ENCODE data around the gene CDYL2.
A peak's percentile ranks its signal among the peaks of the same experiment; 100 is the strongest.
"Not testable (repeated sequence)": the region's sequence is repeated elsewhere in the genome, so short reads cannot be mapped to it uniquely, and the experiment has no call there.

The CDYL2 gene, protein sequence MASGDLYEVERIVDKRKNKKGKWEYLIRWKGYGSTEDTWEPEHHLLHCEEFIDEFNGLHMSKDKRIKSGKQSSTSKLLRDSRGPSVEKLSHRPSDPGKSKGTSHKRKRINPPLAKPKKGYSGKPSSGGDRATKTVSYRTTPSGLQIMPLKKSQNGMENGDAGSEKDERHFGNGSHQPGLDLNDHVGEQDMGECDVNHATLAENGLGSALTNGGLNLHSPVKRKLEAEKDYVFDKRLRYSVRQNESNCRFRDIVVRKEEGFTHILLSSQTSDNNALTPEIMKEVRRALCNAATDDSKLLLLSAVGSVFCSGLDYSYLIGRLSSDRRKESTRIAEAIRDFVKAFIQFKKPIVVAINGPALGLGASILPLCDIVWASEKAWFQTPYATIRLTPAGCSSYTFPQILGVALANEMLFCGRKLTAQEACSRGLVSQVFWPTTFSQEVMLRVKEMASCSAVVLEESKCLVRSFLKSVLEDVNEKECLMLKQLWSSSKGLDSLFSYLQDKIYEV

DNA sequence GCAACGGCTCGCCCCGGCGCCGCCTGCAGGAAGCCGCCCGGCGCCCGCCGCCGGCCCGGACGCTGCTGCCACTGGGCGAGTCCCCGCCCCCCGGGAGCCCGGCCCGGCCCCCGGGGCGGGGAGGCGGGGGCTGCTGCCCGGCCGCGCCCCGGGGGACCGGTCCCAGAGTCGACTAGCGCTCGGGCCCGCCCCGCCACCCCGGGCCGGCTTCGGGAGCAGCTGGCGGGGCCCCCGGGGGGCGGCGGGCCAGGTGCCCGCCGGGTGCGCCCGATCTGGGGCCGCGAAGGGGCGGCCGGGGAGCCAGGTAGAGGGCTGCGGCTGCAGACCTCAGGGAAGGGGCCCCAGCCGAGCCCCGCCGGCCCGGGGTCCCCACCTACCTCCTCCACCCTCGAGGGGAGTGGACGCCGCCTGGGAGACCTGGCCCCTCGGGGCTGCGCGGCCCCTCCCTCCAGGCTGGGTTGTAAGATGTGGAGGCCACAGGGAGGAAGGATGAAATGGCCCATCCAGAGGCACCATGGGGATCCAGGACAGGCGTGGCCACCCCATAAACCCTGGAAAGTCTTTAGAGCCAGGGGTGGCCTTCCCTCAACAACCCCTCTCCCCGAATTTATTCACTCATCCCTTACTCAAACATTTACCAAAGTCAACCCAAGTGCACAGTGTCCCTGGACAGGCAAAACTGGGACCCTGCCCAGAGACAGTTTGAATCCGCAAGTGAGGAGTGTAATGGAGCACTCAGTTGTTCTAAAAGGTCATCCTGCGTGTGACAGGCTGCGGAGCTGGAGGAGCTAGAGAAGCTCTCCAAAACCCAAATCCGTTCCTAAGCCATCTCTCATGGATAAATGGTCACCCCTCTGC is at the start of gene CDYL2:
Gene CDYL2, minus strand, starts transcription at position 73 of the 858 bp plus-strand sequence. CDS start 425 bp downstream, outside the sequence.
- peak; percentile 32 for DNase-seq

DNA sequence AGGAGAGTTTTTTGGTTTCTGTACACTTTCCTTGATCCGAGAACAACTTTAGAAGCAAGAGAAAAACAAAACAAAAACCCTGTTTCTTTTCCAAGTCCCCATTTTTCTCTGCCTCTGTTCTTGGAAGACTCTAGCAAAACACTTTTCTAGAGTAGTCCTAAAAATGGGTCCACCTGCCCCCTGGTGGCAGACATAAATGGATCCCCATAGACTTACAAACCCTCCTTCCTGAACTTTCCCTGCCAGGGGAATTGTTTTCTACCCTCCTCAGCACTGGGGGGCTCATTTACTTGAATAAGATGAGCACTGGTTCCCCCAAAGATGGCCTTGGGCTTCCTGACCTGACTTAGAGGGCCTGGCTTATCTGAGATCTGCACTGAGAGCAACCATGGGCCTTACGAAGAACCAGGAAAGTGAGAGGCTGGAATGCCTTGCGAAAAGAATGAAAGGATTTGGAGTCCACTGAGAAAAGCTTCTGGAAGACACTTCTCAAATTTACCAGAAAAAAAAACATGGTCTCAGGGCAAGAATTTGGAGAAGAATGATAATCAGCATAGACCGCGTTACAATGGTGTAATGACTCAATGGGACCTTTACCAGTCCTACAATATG is 48.0 kb upstream of the CDYL2 start:
- DNase-seq, result peak; percentile 8

DNA sequence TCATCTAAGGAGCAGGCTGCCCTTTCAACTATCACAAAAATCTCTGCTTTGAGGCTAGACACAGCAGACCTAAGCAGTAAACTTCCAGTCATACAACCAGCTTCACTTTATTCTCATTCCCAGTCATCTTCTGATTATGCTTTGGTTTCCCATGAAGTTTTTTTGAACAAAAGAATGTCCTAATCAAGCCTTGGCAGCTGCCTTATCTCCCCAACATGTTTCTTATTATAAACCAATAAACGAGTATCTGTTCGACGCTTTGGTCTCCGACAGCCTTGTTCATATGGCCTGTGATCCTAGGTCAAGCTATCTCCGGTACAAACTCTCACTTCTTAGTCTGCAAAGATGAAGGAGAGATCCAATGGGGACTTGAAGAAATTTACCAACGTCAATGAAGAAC is 47.4 kb upstream of the CDYL2 start:
- no peak for DNase-seq

DNA sequence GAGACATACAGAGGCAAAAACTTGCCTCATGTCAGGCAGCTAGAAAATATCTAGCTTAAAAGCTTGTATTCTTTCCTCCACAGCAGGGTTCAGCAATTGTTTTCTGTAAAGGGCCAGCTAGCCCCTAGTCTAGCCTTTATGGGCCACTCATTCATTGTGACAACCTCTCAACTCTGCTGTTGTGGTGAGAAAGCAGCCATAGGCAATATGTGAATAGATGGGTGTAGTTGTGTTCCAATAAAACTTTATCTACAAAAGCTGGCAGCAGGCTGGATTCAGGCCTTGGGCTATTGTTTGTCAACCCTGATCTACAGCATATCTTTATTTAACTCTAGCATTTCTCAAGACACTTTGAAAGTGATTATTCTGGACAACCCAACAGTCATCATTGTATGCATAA is 46.4 kb upstream of the CDYL2 start:
- DNase-seq, result no peak

DNA sequence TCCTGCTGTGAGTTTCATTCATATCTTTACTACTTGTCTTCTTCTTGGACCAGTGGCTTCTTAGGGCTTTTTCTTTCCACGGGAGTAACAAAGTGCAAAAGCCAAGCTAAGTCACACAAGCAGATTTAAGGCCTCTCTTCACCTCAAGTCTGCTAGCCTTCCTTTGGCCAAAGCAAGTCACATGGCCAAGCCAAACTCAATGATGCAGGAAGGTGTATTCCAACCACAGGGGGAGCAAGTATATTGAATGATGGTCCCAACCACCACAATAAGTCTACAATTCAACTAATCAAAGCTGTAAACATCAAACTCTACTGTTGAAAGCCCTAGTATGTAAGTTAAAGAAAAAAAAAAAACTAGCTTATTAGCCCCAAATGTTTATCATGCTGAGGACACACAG is 44.5 kb upstream of the CDYL2 start:
- DNase-seq, result no peak

DNA sequence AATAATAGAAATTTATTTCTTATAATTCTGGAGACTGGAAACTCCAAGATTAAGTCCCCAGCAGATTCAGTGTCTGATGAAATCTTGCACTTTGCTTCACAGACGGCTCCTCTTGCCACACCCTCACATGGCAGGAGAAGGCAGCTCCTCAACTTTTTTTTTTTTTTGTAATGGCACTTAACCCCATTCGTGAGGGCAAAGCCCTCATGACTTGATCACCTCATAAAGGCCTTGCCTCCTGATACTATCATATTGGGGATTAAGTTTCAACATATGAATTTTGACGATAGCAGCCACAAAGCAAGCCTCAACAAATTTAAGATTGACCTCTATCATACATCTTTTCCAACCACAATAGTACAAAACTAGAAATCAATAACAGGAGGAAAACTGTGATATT is 42.3 kb upstream of the CDYL2 start:
- no peak for DNase-seq

DNA sequence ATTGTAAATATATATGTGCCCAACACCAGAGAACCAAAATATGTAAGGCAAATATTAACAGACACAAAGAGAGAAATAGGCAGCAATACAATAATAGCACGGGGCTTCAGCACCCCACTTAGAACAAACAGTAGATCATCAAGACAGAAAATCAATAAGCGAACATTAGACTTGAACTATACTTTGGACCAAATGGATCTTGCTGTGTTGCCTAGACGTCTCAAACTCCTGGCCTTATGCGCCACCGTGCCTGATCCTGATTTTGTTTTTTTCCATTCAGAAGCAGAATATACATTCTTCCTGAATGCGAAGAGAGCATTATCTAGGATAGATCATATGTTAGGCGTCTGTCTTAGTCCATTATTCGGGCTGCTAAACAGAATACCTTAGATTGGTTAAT is 41.9 kb upstream of the CDYL2 start:
- no peak for DNase-seq

DNA sequence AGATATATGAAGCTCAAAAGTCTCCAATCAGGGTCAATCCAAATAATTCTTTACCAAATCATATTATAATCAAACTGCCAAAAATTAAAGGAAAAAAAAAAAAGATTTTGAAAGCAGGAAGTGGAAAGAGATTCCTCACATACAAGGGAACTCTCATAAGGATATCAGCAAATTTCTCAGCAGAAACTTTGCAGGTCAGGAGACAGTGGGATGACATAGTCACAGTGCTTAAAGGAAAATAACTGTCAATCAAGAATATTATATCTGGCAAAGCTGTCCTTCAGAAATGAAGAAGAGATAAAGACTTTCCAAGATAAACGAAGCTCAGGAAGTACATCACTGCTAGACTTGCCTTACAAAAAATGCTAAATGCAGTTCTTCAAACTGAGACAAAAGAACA is 40.0 kb upstream of the CDYL2 start:
- DNase-seq, result no peak

DNA sequence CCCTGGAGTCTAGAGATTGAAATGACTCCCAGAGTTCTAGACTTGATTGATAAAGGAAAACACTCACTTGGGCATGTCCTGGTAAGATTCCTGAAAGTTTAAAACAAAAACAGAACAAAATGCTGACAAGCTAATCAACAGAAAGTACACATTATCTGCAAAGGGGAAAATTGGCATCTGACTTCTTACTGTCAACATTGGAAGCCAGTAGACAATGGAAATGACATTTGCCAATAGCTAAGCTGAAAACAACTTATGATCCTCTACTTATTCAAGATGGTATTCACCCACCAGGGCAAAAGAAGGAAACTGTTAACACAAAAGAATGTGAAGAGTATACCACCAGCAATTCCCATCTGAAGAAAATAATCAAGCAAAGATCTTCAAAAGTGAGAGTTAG is 36.8 kb upstream of the CDYL2 start:
- DNase-seq, result no peak

DNA sequence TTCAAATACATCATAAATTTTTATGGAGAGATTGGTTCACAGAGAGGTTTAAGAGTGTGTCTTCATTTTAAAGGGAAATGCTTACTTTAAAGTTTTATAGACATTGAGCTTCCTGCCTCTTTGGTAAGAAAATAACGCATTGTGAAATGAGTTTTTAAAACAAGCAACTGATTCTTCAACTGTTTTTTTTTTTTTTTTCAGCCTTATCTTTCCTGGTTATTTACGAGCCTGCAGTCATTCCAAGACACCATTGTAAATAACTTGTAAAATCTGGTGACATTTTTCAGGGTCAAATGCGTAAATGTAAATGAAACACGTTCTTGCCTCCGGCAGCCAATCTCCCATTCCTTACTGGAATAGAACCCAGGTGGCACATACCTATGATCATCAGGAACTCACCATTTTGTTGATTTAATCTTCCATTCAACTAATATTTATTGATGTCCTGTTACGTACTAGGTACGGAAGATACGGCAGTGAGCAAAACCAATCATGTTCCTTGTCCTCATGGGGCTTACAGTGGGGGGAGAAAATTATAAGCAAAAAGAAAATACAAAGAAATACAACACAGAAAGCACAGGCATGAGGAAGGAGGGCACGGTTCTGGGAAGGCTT is 33.2 kb upstream of the CDYL2 start:
- no peak for DNase-seq

DNA sequence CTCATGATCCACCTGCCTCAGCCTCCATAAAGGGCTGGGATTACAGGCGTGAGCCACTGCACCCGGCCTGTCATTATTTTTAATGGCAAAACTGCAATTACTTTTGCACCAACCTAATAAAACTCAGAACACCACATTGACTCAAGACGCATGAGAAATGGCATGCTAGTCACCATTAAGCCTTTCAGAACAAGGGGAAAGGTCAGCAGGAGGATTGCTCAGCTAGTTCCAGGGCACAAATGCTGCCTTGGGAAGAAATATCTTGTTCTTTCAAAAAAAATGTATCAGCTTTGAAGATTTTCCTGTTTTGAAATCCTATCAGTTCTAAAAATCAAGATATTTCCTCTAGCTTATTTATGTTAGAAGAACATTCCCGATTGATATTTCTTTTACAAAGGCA is 32.4 kb upstream of the CDYL2 start:
- DNase-seq, result no peak

DNA sequence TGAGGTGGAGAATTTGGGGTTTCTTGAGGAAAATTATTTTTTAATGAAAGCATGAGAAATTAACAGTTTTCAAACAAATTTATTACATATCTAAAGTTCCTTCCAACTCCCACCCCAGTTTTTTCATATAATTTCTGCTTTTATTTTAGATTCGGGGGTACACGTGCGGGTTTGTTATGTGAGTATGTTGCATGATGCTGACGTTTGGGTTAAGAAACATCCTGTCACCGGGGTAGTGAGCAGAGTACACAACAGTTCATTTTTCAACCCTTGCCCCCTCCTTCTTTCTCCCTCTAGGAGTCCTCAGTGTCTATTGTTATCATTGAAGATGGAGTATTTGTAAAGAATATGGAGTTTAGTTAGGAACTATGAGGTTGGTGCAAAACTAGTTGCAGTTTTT is 31.8 kb upstream of the CDYL2 start:
- no peak for DNase-seq

DNA sequence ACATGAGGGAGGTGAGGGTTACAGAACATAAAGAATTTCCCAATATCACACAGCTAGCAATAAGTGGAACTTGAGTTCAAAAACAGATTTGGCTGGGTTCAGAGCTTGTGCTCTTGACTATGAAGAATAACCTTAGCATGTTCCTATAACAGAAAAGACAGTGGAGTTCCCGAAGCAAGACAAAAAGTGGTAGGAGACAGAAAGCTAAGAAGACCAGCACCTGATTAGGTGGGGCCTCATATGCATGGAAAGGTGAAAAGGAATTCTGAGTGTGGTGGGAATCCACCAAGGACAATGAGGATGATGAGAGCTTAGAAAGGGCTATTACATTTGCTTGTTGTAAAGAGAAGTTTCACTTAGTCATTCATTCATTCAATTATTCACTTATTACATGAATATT is 26.6 kb upstream of the CDYL2 start:
- DNase-seq, result no peak

DNA sequence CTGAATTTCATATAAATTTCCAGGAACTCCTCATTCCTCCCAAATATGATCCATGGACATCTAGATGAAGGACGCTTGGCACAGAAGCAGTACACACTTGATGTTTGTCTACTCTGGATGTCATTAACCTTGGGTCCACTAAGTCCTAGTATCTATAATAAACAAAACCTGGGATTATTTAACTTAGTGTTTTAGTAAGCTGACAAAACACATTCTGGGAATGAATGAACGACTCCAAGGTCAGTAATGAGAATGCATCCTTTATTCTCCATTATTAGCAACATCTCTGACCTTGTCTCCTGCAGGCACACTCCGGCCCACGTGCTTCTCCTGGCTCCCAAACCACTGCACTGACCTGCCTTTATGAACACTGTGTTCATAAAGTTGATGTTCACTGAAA is 24.1 kb upstream of the CDYL2 start:
- no peak for DNase-seq

DNA sequence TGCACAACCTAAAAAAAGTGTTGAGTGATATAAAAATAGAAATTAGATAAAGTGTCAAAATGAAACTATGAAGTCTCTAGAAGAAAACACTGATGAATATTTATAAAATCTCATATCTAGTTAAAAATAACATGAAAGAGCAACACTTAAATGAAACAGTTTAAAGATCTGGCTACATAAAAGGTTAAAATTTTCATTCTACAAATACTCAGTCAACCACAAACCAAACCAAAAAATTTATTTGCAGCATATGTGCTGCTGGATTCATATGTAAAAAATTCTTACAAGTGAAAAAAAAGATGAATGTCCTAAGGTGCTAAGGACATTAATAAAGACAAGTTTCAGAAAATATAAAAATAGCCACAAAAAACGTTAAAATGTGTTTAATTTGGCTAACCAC is 22.6 kb upstream of the CDYL2 start:
- DNase-seq, result no peak

DNA sequence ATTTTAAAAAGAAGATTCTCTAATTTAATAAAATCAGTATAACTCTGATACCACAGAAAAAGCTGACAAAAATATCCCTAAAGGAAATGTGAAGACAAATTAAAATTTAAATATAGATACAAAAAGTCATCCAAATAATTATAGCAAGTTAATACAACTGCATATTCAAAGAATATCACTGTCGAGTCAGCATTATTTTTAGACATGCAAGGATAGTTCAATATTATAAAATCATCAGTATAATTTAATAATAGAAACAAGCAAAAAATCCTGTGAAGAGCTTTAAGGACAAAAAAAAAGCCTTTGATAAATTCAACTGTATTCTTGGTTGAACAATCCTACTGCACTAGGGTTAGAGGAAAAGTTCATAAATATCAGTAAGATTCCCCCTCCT is 21.0 kb upstream of the CDYL2 start:
- DNase-seq, result no peak

DNA sequence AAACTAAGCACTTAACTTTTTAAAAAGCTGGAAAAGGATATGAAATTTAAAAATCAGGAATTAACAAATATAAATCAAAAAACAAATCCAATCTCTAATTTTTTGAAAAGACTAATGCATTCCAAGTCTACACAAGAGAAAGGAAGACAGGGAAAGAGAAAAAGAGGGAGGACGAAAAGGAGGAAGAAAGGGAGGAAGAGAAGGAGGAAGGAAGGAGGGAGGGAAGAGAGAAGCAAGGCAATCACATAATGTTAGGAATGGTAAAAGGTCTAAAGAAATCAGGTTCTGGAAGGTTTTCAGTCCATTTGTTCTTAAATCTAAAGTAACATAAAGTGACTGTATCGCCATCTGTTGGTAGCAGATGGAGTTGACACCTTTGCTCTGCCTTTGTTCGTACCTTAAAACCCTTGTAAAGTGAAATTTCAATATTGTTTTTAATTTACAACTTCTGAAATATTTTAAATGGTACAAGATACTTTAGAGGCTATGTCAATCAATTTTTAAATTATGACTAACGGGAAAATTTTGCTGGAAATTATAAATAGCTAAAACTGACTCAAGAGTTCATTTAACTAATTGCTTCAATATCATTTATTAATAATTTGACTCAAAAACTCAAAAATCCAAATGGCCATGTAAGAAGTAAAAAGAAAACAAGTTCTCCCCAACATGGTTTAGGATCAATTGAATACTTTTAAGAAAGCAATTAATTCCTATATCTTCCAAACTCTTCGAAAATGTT is 20.4 kb upstream of the CDYL2 start:
- DNase-seq, result peak; percentile 50

DNA sequence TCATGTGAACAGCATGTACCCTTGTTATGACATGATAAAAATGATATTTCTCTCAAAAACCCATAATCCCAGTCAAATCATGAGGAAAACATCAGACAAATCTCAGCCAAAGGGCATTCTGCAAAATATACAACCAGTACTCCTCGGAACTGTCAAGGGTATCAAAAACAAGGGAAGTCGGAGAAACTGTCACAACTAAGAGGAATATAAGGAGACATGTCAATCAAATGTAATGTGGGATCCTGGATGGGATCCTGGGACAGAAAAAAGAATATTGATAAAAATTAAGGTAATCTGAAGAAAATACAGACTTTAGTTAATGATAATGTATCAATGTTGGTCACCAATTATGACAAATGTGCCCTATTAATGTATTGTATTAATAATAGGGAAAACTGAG is 15.6 kb upstream of the CDYL2 start:
- DNase-seq, result no peak

DNA sequence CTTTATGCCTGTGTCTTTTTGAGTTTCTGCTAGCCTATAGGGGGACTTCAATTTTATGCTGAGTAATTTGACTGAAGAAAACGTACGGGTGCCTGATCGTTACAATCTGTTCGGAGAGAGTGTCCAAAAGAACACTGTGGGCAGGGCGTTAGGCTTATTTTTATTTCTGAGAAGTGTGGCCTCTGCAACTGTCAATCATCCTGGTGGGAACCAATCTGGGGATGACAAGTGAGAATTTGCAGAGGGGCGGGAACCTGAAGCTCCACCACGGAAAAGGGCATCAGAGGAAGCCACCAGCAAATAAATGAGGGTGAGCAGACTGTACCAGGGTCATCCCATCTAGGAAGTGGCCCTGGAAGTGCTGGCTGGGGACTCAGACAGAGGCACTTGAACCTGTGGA is 12.0 kb upstream of the CDYL2 start:
- DNase-seq, result no peak

DNA sequence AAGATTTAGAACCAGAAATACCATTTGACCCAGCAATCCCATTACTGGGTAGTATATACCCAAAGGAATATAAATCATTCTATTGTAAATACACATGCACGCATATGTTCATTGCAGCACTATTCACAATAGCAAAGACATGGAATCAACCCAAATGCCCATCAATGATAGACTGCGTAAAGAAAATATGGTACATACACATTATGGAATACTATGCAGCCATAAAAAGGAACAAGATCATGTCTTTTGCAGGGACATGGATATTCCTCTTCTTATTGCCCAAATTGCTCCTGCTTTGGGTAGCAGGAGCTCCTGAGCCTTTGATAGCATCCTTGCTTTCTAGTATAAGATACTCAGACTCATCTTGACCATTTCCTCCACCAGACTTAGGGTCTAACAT is 10.9 kb upstream of the CDYL2 start:
- DNase-seq, result not testable (repeated sequence)

DNA sequence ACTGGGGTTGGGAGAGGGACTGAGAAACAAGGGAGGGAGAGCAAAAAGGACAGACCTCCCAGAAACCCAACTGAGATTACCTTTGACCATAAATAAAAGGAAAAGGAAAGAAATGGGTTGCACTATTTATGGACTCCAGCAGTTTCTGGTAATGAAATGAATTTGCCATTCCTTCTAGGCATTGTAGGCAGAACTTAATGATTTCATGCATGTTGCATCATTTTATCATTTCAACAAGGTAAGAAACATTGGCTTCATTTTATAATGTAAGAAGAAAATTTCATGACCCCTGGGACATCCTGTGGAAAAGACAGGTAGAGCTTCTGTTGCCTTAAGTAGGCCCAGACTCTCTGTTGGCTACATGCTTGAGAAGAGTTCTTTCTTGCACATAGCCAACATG is 8.2 kb upstream of the CDYL2 start:
- no peak for DNase-seq

DNA sequence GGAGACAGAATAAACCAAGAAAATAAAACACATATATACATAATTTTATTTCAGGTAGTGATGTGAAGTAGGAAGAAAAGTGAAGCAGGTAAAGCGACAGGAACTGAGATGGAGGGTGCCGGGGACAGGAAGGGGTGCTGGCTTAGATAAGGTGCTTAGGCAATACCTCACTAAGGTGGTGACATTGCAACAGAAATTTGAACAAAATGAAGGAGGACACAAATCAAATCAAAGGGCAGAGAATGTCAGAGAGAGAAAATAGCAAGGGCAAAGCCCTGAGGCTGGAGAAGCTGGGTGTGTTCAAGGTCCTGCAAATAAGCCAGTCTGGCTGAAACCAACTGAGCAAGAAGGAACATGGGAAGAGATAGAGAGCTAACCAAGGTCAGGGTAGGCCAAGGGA is 5.0 kb upstream of the CDYL2 start:
- no peak for DNase-seq

DNA sequence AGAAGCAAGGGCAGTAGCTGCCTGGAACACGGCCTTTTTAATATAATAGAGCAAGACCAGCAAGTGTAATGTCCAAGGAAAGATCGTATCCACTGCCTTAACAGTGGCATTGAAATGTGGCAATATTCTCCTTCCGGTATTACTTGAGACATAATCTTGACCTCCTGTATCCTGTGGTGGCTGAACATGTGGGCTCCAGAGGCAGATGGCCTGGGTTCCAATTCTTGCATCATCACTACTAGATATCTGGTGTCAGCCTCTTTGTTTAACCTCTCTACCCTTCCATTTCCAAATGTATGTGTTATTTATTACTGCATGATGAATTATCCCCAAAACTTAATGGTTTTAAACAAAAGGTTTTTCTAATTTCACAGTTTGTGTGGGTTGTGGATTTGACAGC is 3.5 kb upstream of the CDYL2 start:
- no peak for DNase-seq
